COR-L47 (cell line): ENCODE measurements around the gene INTS14.

ENCODE experiments used
- DNase-seq: peaks from one replicate; lab custom pipeline; 2025; lab: John Stamatoyannopoulos, UW

The INTS14 gene

GRCh38 chr15:65610871-65611718 lies at the start of gene INTS14:
Gene INTS14, minus strand, starts transcription at chr15:65611131. Its CDS starts 3,751 bp downstream, at chr15:65607380.
- DNase-seq: peak; percentile 97

- DNase-seq: no peak
These were observed 48.6 kb upstream of the INTS14 start for GRCh38 chr15:65659502-65660052.

- no peak for DNase-seq
These were observed 44.5 kb upstream of the INTS14 start for GRCh38 chr15:65655457-65655856.

- DNase-seq: no peak
These were observed 44.1 kb upstream of the INTS14 start for GRCh38 chr15:65655026-65655425.

- no peak for DNase-seq
These were observed 43.0 kb upstream of the INTS14 start for GRCh38 chr15:65653801-65654521.

GRCh38 chr15:65653341-65653740 lies 42.4 kb upstream of the INTS14 start:
- DNase-seq: no peak

GRCh38 chr15:65651831-65652749 lies 41.2 kb upstream of the INTS14 start:
- no peak for DNase-seq

GRCh38 chr15:65651042-65651322 lies 40.1 kb upstream of the INTS14 start:
- no peak for DNase-seq

GRCh38 chr15:65650312-65651041 lies 39.5 kb upstream of the INTS14 start:
- DNase-seq: no peak

GRCh38 chr15:65646486-65646885 lies 35.6 kb upstream of the INTS14 start:
- no peak for DNase-seq

GRCh38 chr15:65645392-65645791 lies 34.5 kb upstream of the INTS14 start:
- DNase-seq: no peak

GRCh38 chr15:65644282-65644681 lies 33.4 kb upstream of the INTS14 start:
- no peak for DNase-seq

GRCh38 chr15:65642594-65642993 lies 31.7 kb upstream of the INTS14 start:
- no peak for DNase-seq

GRCh38 chr15:65641768-65642475 lies 31.0 kb upstream of the INTS14 start:
- DNase-seq: no peak

GRCh38 chr15:65639509-65639908 lies 28.6 kb upstream of the INTS14 start:
- no peak for DNase-seq

GRCh38 chr15:65638681-65639089 lies 27.8 kb upstream of the INTS14 start:
- DNase-seq: peak; percentile 65

- DNase-seq: no peak
These were observed 27.2 kb upstream of the INTS14 start for GRCh38 chr15:65638109-65638508.

GRCh38 chr15:65634356-65634755 lies 23.4 kb upstream of the INTS14 start:
- DNase-seq: no peak

GRCh38 chr15:65633752-65634151 lies 22.8 kb upstream of the INTS14 start:
- no peak for DNase-seq

- DNase-seq: no peak
These were observed 21.9 kb upstream of the INTS14 start for GRCh38 chr15:65632780-65633375.
